Measurements from ENCODE around the gene MGLL.

MGLL gene

GRCh38 chr3:127808197-127808596, 14.1 kb downstream of the MGLL start:
- DNase-seq: no peak

GRCh38 chr3:127805026-127805753, 17.1 kb downstream of the MGLL start:
- DNase-seq: no peak

- DNase-seq: no peak
Measured at GRCh38 chr3:127804141-127804540, 18.2 kb downstream of the MGLL start.

- DNase-seq: no peak
Measured at GRCh38 chr3:127803619-127804018, 18.7 kb downstream of the MGLL start.

- no peak for DNase-seq
Measured at GRCh38 chr3:127802606-127803005, 19.7 kb downstream of the MGLL start.

- no peak for DNase-seq
Measured at GRCh38 chr3:127801731-127802313, 20.5 kb downstream of the MGLL start.

- DNase-seq: no peak
Measured at GRCh38 chr3:127800508-127800907, 21.8 kb downstream of the MGLL start.

- no peak for DNase-seq
Measured at GRCh38 chr3:127799476-127800222, 22.7 kb downstream of the MGLL start.

- DNase-seq: no peak
Measured at GRCh38 chr3:127798716-127799115, 23.6 kb downstream of the MGLL start.

- DNase-seq: no peak
Measured at GRCh38 chr3:127796831-127797150, 25.5 kb downstream of the MGLL start.

- no peak for DNase-seq
Measured at GRCh38 chr3:127796045-127796830, 26.1 kb downstream of the MGLL start.

- DNase-seq: no peak
Measured at GRCh38 chr3:127794972-127795371, 27.3 kb downstream of the MGLL start.

- DNase-seq: no peak
Measured at GRCh38 chr3:127794402-127794801, 27.9 kb downstream of the MGLL start.

GRCh38 chr3:127792541-127793292, 29.6 kb downstream of the MGLL start:
- DNase-seq: no peak

- DNase-seq: no peak
Measured at GRCh38 chr3:127791221-127791913, 30.9 kb downstream of the MGLL start.

- DNase-seq: no peak
Measured at GRCh38 chr3:127790882-127791183, 31.5 kb downstream of the MGLL start.

GRCh38 chr3:127789990-127790881, 32.1 kb downstream of the MGLL start:
- DNase-seq: no peak

GRCh38 chr3:127789051-127789450, 33.3 kb downstream of the MGLL start:
- no peak for DNase-seq

- DNase-seq: no peak
Measured at GRCh38 chr3:127788451-127788909, 33.8 kb downstream of the MGLL start.

- DNase-seq: no peak
Measured at GRCh38 chr3:127787571-127788365, 34.5 kb downstream of the MGLL start.
